Activated naive CD4-positive, alpha-beta T cell treated with anti-CD3 and anti-CD28 coated beads, Interleukin-2, amount 50 U/mL, for 24 hours (primary cell): ENCODE results near the gene ATP2C2.
"Not testable (repeated sequence)": the region's sequence is repeated elsewhere in the genome, so short reads cannot be mapped to it uniquely, and the experiment has no call there.

Experiments
- H3K27ac Mint-ChIP-seq: one replicate; pipeline ENCODE4 v1.8.0; 2021; ENCODE audit warnings: mild to moderate bottlenecking, mixed read lengths
- H3K27me3 Mint-ChIP-seq: one replicate; pipeline ENCODE4 v1.8.0; 2021; ENCODE audit warnings: mixed read lengths
- H3K36me3 Mint-ChIP-seq: one replicate; pipeline ENCODE4 v1.8.0; 2021; ENCODE audit warnings: mixed read lengths
- H3K4me1 Mint-ChIP-seq: one replicate; pipeline ENCODE4 v1.8.0; 2021; ENCODE audit warnings: mixed read lengths
- H3K4me3 Mint-ChIP-seq: one replicate; pipeline ENCODE4 v1.8.0; 2021; ENCODE audit warnings: mild to moderate bottlenecking, mixed read lengths
- H3K9me3 Mint-ChIP-seq: one replicate; pipeline ENCODE4 v1.8.0; 2021; ENCODE audit warnings: mixed read lengths

The ATP2C2 gene

GRCh38 chr16:84396082-84396481 is 27.7 kb downstream of the ATP2C2 start:
- not testable (repeated sequence) for H3K4me1 Mint-ChIP-seq, H3K27ac Mint-ChIP-seq, H3K9me3 Mint-ChIP-seq, H3K36me3 Mint-ChIP-seq, H3K27me3 Mint-ChIP-seq, H3K4me3 Mint-ChIP-seq

- H3K4me1 Mint-ChIP-seq, result no peaks in the 10 kb centered on the region
- no peak overlapping the region for H3K4me3 Mint-ChIP-seq
- H3K27me3 Mint-ChIP-seq, result peaks cover 9% of the 10 kb centered on the region
- no peaks in the 10 kb centered on the region for H3K36me3 Mint-ChIP-seq
- no peak overlapping the region for H3K27ac Mint-ChIP-seq
- peaks cover 4% of the 10 kb centered on the region for H3K9me3 Mint-ChIP-seq
Observed at GRCh38 chr16:84396537-84397008, 28.2 kb downstream of the ATP2C2 start.

- H3K36me3 Mint-ChIP-seq, result no peaks in the 10 kb centered on the region
- no peak overlapping the region for H3K27ac Mint-ChIP-seq
- H3K27me3 Mint-ChIP-seq, result peaks cover 9% of the 10 kb centered on the region
- H3K4me3 Mint-ChIP-seq, result no peak overlapping the region
- peaks cover 4% of the 10 kb centered on the region for H3K9me3 Mint-ChIP-seq
- no peaks in the 10 kb centered on the region for H3K4me1 Mint-ChIP-seq
Observed at GRCh38 chr16:84397090-84397489, 28.8 kb downstream of the ATP2C2 start.

GRCh38 chr16:84398701-84399100 is 30.4 kb downstream of the ATP2C2 start:
- no peaks in the 10 kb centered on the region for H3K4me1 Mint-ChIP-seq
- no peak overlapping the region for H3K4me3 Mint-ChIP-seq
- H3K27me3 Mint-ChIP-seq, result peaks cover 17% of the 10 kb centered on the region
- H3K36me3 Mint-ChIP-seq, result no peaks in the 10 kb centered on the region
- peaks cover 4% of the 10 kb centered on the region for H3K9me3 Mint-ChIP-seq
- no peak overlapping the region for H3K27ac Mint-ChIP-seq

- H3K36me3 Mint-ChIP-seq, H3K9me3 Mint-ChIP-seq, H3K27ac Mint-ChIP-seq, H3K4me3 Mint-ChIP-seq, H3K4me1 Mint-ChIP-seq: not testable (repeated sequence)
- H3K27me3 Mint-ChIP-seq, result peaks cover 19% of the 10 kb centered on the region
Observed at GRCh38 chr16:84399912-84400311, 31.6 kb downstream of the ATP2C2 start.

- H3K27me3 Mint-ChIP-seq, result peaks cover 22% of the 10 kb centered on the region
- H3K27ac Mint-ChIP-seq, H3K4me3 Mint-ChIP-seq, H3K9me3 Mint-ChIP-seq, H3K36me3 Mint-ChIP-seq, H3K4me1 Mint-ChIP-seq: not testable (repeated sequence)
Observed at GRCh38 chr16:84403435-84403834, 35.1 kb downstream of the ATP2C2 start.

- no peaks in the 10 kb centered on the region for H3K36me3 Mint-ChIP-seq
- no peak overlapping the region for H3K27ac Mint-ChIP-seq
- no peak overlapping the region for H3K4me3 Mint-ChIP-seq
- peaks cover 22% of the 10 kb centered on the region for H3K27me3 Mint-ChIP-seq
- peaks cover 4% of the 10 kb centered on the region for H3K9me3 Mint-ChIP-seq
- no peaks in the 10 kb centered on the region for H3K4me1 Mint-ChIP-seq
Observed at GRCh38 chr16:84404324-84404723, 36.0 kb downstream of the ATP2C2 start.

GRCh38 chr16:84404936-84405639 is 36.8 kb downstream of the ATP2C2 start:
- Mint-ChIP-seq H3K27me3 (peaks cover 22% of the 10 kb centered on the region), H3K36me3 (no peaks in the 10 kb centered on the region), H3K4me3 (no peak overlapping the region), H3K9me3 (peaks cover under 1% of the 10 kb centered on the region), H3K27ac (no peak overlapping the region), H3K4me1 (no peaks in the 10 kb centered on the region)

- H3K4me3 Mint-ChIP-seq, result no peak overlapping the region
- H3K36me3 Mint-ChIP-seq, result no peaks in the 10 kb centered on the region
- H3K27ac Mint-ChIP-seq, result no peak overlapping the region
- peaks cover 22% of the 10 kb centered on the region for H3K27me3 Mint-ChIP-seq
- H3K4me1 Mint-ChIP-seq, result no peaks in the 10 kb centered on the region
- H3K9me3 Mint-ChIP-seq, result no peaks in the 10 kb centered on the region
Observed at GRCh38 chr16:84406006-84406963, 37.9 kb downstream of the ATP2C2 start.

GRCh38 chr16:84407588-84408313 is 39.4 kb downstream of the ATP2C2 start:
- no peaks in the 10 kb centered on the region for H3K9me3 Mint-ChIP-seq
- no peaks in the 10 kb centered on the region for H3K36me3 Mint-ChIP-seq
- no peak overlapping the region for H3K27ac Mint-ChIP-seq
- no peak overlapping the region for H3K4me3 Mint-ChIP-seq
- peaks cover 18% of the 10 kb centered on the region for H3K27me3 Mint-ChIP-seq
- H3K4me1 Mint-ChIP-seq, result no peaks in the 10 kb centered on the region

- Mint-ChIP-seq H3K4me3 (no peak overlapping the region), H3K27me3 (peaks cover 14% of the 10 kb centered on the region), H3K27ac (no peak overlapping the region), H3K9me3 (no peaks in the 10 kb centered on the region), H3K4me1 (no peaks in the 10 kb centered on the region), H3K36me3 (no peaks in the 10 kb centered on the region)
Observed at GRCh38 chr16:84408314-84408690, 40.0 kb downstream of the ATP2C2 start.

- Mint-ChIP-seq H3K9me3 (no peaks in the 10 kb centered on the region), H3K27ac (no peak overlapping the region), H3K4me3 (no peak overlapping the region), H3K27me3 (peaks cover 14% of the 10 kb centered on the region), H3K36me3 (no peaks in the 10 kb centered on the region), H3K4me1 (no peaks in the 10 kb centered on the region)
Observed at GRCh38 chr16:84408856-84409255, 40.5 kb downstream of the ATP2C2 start.

GRCh38 chr16:84410361-84411138 is 42.2 kb downstream of the ATP2C2 start:
- no peaks in the 10 kb centered on the region for H3K9me3 Mint-ChIP-seq
- H3K27me3 Mint-ChIP-seq, result peaks cover 9% of the 10 kb centered on the region
- H3K36me3 Mint-ChIP-seq, result no peaks in the 10 kb centered on the region
- peak overlapping the region; percentile 63 for H3K27ac Mint-ChIP-seq
- H3K4me3 Mint-ChIP-seq, result no peak overlapping the region
- no peaks in the 10 kb centered on the region for H3K4me1 Mint-ChIP-seq

GRCh38 chr16:84411768-84412167 is 43.4 kb downstream of the ATP2C2 start:
- Mint-ChIP-seq H3K27me3 (peaks cover 4% of the 10 kb centered on the region), H3K4me3 (no peak overlapping the region), H3K4me1 (no peaks in the 10 kb centered on the region), H3K36me3 (no peaks in the 10 kb centered on the region), H3K9me3 (no peaks in the 10 kb centered on the region), H3K27ac (no peak overlapping the region)

GRCh38 chr16:84412262-84412661 is 43.9 kb downstream of the ATP2C2 start:
- H3K9me3 Mint-ChIP-seq, result no peaks in the 10 kb centered on the region
- no peaks in the 10 kb centered on the region for H3K27me3 Mint-ChIP-seq
- H3K4me1 Mint-ChIP-seq, result no peaks in the 10 kb centered on the region
- H3K27ac Mint-ChIP-seq, result no peak overlapping the region
- no peaks in the 10 kb centered on the region for H3K36me3 Mint-ChIP-seq
- no peak overlapping the region for H3K4me3 Mint-ChIP-seq
